A673 (cell line): ENCODE results near the gene MYL2. TPM values are rescaled to one million over a fixed set of nuclear protein-coding genes. Genes with fewer than 3 reads are reported as not detected.

Source experiments
- BruUV-seq: library from RNA; stranded (reverse); fragments of 400-500 nt; replicated peaks from 2 replicates; lab custom pipeline; 2021; lab: Mats Ljungman, UMichigan
- CTCF ChIA-PET: fragments of 300-600 bp; sonication (Branson Sonifier 250); formaldehyde crosslinking; loops from one replicate; lab custom pipeline; 2022; ENCODE audit warnings: antibody characterized with exemption; lab: Charles Lee
- POLR2A ChIA-PET: fragments of 300-600 bp; sonication (Branson Sonifier 250); formaldehyde crosslinking; loops from one replicate; lab custom pipeline; 2022; ENCODE audit warnings: antibody characterized with exemption; ENCODE audit not compliant: low non-redundant PET; lab: Charles Lee
- DNase-seq: peaks from one replicate; pipeline ENCODE4 v3.0.0-alpha.2; 2015; ENCODE audit warnings: low spot score
- H3K27ac ChIP-seq: fragments of 200-600 bp; sonication (generic); 2 replicates; pipeline ENCODE4 v1.5.1; 2016; ENCODE audit warnings: mixed run types, low read depth, mild to moderate bottlenecking, mixed read lengths, antibody characterized with exemption, low read length; ENCODE audit not compliant: poor library complexity, severe bottlenecking
- H3K27me3 ChIP-seq: fragments of 200-600 bp; sonication (generic); replicated peaks from 2 replicates; pipeline ENCODE4 v1.6.1; 2017; ENCODE audit warnings: mixed run types, low read depth, mild to moderate bottlenecking, mixed read lengths, antibody characterized with exemption, low read length; ENCODE audit not compliant: insufficient read depth, poor library complexity
- H3K36me3 ChIP-seq: fragments of 200-600 bp; sonication (generic); 2 replicates; pipeline ENCODE4 v1.6.1; 2016; ENCODE audit warnings: mixed run types, mild to moderate bottlenecking, mixed read lengths, antibody characterized with exemption, low read length; ENCODE audit not compliant: insufficient read depth, poor library complexity, severe bottlenecking
- H3K4me1 ChIP-seq: fragments of 200-600 bp; sonication (generic); 2 replicates; pipeline ENCODE4 v1.6.1; 2017; ENCODE audit warnings: mixed run types, mild to moderate bottlenecking, mixed read lengths, antibody characterized with exemption, low read length; ENCODE audit not compliant: insufficient read depth, poor library complexity, severe bottlenecking
- H3K4me3 ChIP-seq: fragments of 200-600 bp; sonication (generic); 2 replicates; pipeline ENCODE4 v1.5.1; 2016; ENCODE audit warnings: low read depth, mixed run types, mild to moderate bottlenecking, mixed read lengths, low read length; ENCODE audit not compliant: poor library complexity, severe bottlenecking
- H3K9me3 ChIP-seq: fragments of 200-600 bp; sonication (generic); 2 replicates; pipeline ENCODE4 v1.6.1; 2016; ENCODE audit warnings: mixed run types, low read depth, mild to moderate bottlenecking, mixed read lengths, antibody characterized with exemption, low read length; ENCODE audit not compliant: poor library complexity, severe bottlenecking
- CTCF ChIP-seq: fragments of 300-800, 200-600 bp; sonication (generic); conservative IDR thresholded peaks from 2 replicates; pipeline ENCODE4 v1.5.1; 2017; ENCODE audit warnings: low read depth, mild to moderate bottlenecking, antibody characterized with exemption, low read length, moderate library complexity, mixed read lengths
- EZH2 ChIP-seq: fragments of 200-600 bp; sonication (generic); IDR thresholded peaks from 2 replicates; pipeline ENCODE4 v1.6.1; 2017; ENCODE audit warnings: borderline replicate concordance, low read depth, mild to moderate bottlenecking, mixed read lengths, antibody characterized with exemption, low read length; ENCODE audit not compliant: poor library complexity, severe bottlenecking
- intact Hi-C: fragments of 100-400 bp; cut with micrococcal nuclease; formaldehyde crosslinking; loops from one replicate; pipeline ENCODE4 v1.10.0; 2022; ENCODE audit not compliant: unreplicated experiment
- total RNA-seq: library from RNA; stranded (reverse); gene quantifications from 2 replicates; pipeline ENCODE4 v1.2.3, GENCODE V29; 2021

MYL2 gene
- total RNA-seq, 1 experiment from 2014 or later, result not detected

GRCh38 chr12:110940933-110941332 is 20.6 kb upstream of the MYL2 start:
- CTCF ChIA-PET, result no interaction called here
- no TSS peak for BruUV-seq
- Histone ChIP-seq H3K4me1 (no peaks in the 10 kb centered on the region), H3K27ac (no peak overlapping the region), H3K27me3 (no peaks in the 10 kb centered on the region), H3K4me3 (no peak overlapping the region), H3K9me3 (peaks cover 4% of the 10 kb centered on the region), H3K36me3 (no peaks in the 10 kb centered on the region)
- no peak for TF ChIP-seq CTCF
- no peak for TF ChIP-seq EZH2
- POLR2A ChIA-PET, result no interaction called here
- intact Hi-C loops, result no loop called here
- DNase-seq, result no peak

- H3K27me3 ChIP-seq, result no peaks in the 10 kb centered on the region
- TF ChIP-seq CTCF (no peak), EZH2 (no peak)
- DNase-seq, result no peak
- CTCF ChIA-PET, result no interaction called here
- no peak overlapping the region for H3K27ac ChIP-seq
- no peaks in the 10 kb centered on the region for H3K9me3 ChIP-seq
- BruUV-seq, result no TSS peak
- no peak overlapping the region for H3K4me3 ChIP-seq
- POLR2A ChIA-PET, result no interaction called here
- H3K4me1 ChIP-seq, result no peaks in the 10 kb centered on the region
- no peaks in the 10 kb centered on the region for H3K36me3 ChIP-seq
- intact Hi-C loops, result no loop called here
These were observed 19.9 kb upstream of the MYL2 start for GRCh38 chr12:110940296-110940695.

GRCh38 chr12:110937104-110937641 is 16.8 kb upstream of the MYL2 start:
- TF ChIP-seq EZH2, result no peak
- TF ChIP-seq CTCF, result peak; percentile 97
- peak; percentile 72 for DNase-seq
- H3K27ac ChIP-seq, result no peak overlapping the region
- no peaks in the 10 kb centered on the region for H3K4me1 ChIP-seq
- H3K4me3 ChIP-seq, result no peak overlapping the region
- intact Hi-C loops, result loop anchor here (1.0 to 2.0 kb wide), 2 partner anchors 362 to 376 kb away; no protein-coding TSS in a partner anchor
- BruUV-seq, result no TSS peak
- no peaks in the 10 kb centered on the region for H3K9me3 ChIP-seq
- H3K27me3 ChIP-seq, result no peaks in the 10 kb centered on the region
- ChIA-PET POLR2A (no interaction called here), CTCF (interaction anchor here (0.6 to 1.6 kb wide), 2 partner anchors 24 to 361 kb away, joined by 4 to 6 read pairs; no protein-coding TSS in a partner anchor)
- no peaks in the 10 kb centered on the region for H3K36me3 ChIP-seq
